IPS DF 4.7 (cell line): Measurements from ENCODE around the gene APOH.
A peak's percentile ranks its signal among the peaks of the same experiment; 100 is the strongest.

Experiments
- DNase-seq: peaks from one replicate; pipeline ENCODE4 v3.0.0-alpha.2; 2013; ENCODE audit warnings: low spot score; ENCODE audit errors: extremely low read depth

The APOH gene

GRCh38 chr17:66235377-66235994, 6.3 kb upstream of the APOH start:
- no peak for DNase-seq

GRCh38 chr17:66234611-66235010, 5.4 kb upstream of the APOH start:
- no peak for DNase-seq

GRCh38 chr17:66233023-66233753, 4.0 kb upstream of the APOH start:
- DNase-seq: no peak

- DNase-seq: no peak
These were observed 1.8 kb upstream of the APOH start for GRCh38 chr17:66230922-66231591.

GRCh38 chr17:66229783-66230538, 746 bp upstream of the APOH start:
- no peak for DNase-seq

GRCh38 chr17:66227212-66228045, 1.8 kb downstream of the APOH start:
- no peak for DNase-seq

- DNase-seq: no peak
These were observed 6.3 kb downstream of the APOH start for GRCh38 chr17:66222798-66223350.

GRCh38 chr17:66221755-66222530, 7.3 kb downstream of the APOH start:
- no peak for DNase-seq

GRCh38 chr17:66221343-66221742, 7.9 kb downstream of the APOH start:
- no peak for DNase-seq

- DNase-seq: no peak
These were observed 9.0 kb downstream of the APOH start for GRCh38 chr17:66220079-66220835.

GRCh38 chr17:66215529-66215911, 13.7 kb downstream of the APOH start:
- no peak for DNase-seq

- DNase-seq: no peak
These were observed 14.2 kb downstream of the APOH start for GRCh38 chr17:66214884-66215528.

GRCh38 chr17:66211047-66211810, 18.0 kb downstream of the APOH start:
- no peak for DNase-seq

GRCh38 chr17:66210208-66210574, 19.0 kb downstream of the APOH start:
- no peak for DNase-seq

- no peak for DNase-seq
These were observed 21.3 kb downstream of the APOH start for GRCh38 chr17:66207936-66208335.

GRCh38 chr17:66203274-66204015, 25.8 kb downstream of the APOH start:
- no peak for DNase-seq

- DNase-seq: peak; percentile 33
These were observed 28.5 kb downstream of the APOH start for GRCh38 chr17:66200685-66201092.
